ENCODE data around the gene TTC16.

Gene TTC16

GRCh38 chr9:127721391-127721821, 5.5 kb downstream of the TTC16 start:
- peaks cover 18% of the 10 kb centered on the region for H3K27me3 ChIP-seq
- H3K27ac ChIP-seq, result no peak overlapping the region
- no peak overlapping the region for H3K4me3 ChIP-seq (ENCODE audit: low read depth in 1 of 2, low read length in 1 of 2)
- peaks cover under 1% of the 10 kb centered on the region in 2 experiments for H3K4me1 ChIP-seq (ENCODE audit: control insufficient read depth in 1 of 2, insufficient read depth in 1 of 2, low read depth in 1 of 2, low read length in 1 of 2)
- no peaks in the 10 kb centered on the region for H3K9me3 ChIP-seq
- no peak for TF ChIP-seq CTCF (IDR thresholded peaks at IDR 0.05)
- no peaks in the 10 kb centered on the region for H3K36me3 ChIP-seq

- Histone ChIP-seq H3K9me3 (no peaks in the 10 kb centered on the region), H3K27ac (no peak overlapping the region), H3K36me3 (no peaks in the 10 kb centered on the region)
Measured at GRCh38 chr9:127722055-127722745, 6.3 kb downstream of the TTC16 start.

GRCh38 chr9:127723013-127723412, 7.1 kb downstream of the TTC16 start:
- Histone ChIP-seq H3K36me3 (no peaks in the 10 kb centered on the region), H3K4me1 (ENCODE audit: control insufficient read depth in 1 of 2, insufficient read depth in 1 of 2, low read depth in 1 of 2, low read length in 1 of 2) (no peaks in the 10 kb centered on the region), H3K27ac (no peak overlapping the region)

More at GRCh38 chr9:127722055-127722745, 6.3 kb downstream of the TTC16 start:
- no peaks in the 10 kb centered on the region for H3K4me1 ChIP-seq (ENCODE audit: control insufficient read depth in 1 of 2, insufficient read depth in 1 of 2, low read depth in 1 of 2, low read length in 1 of 2)
- TF ChIP-seq CTCF (IDR thresholded peaks at IDR 0.05), result no peak
- H3K4me3 ChIP-seq (ENCODE audit: low read depth in 1 of 2, low read length in 1 of 2), result no peak overlapping the region
- peaks cover 18% of the 10 kb centered on the region for H3K27me3 ChIP-seq

GRCh38 chr9:127723444-127723843, 7.6 kb downstream of the TTC16 start:
- no peaks in the 10 kb centered on the region for H3K4me1 ChIP-seq (ENCODE audit: control insufficient read depth in 1 of 2, insufficient read depth in 1 of 2, low read depth in 1 of 2, low read length in 1 of 2)
- no peak for TF ChIP-seq CTCF (IDR thresholded peaks at IDR 0.05)

More at GRCh38 chr9:127723013-127723412, 7.1 kb downstream of the TTC16 start:
- Histone ChIP-seq H3K4me3 (ENCODE audit: low read depth in 1 of 2, low read length in 1 of 2) (no peak overlapping the region), H3K9me3 (no peaks in the 10 kb centered on the region), H3K27me3 (peaks cover 18% of the 10 kb centered on the region)
- no peak for TF ChIP-seq CTCF (IDR thresholded peaks at IDR 0.05)

GRCh38 chr9:127724012-127724411, 8.1 kb downstream of the TTC16 start:
- H3K9me3 ChIP-seq, result no peaks in the 10 kb centered on the region
- no peaks in the 10 kb centered on the region for H3K4me1 ChIP-seq (ENCODE audit: control insufficient read depth in 1 of 2, insufficient read depth in 1 of 2, low read depth in 1 of 2, low read length in 1 of 2)
- H3K27ac ChIP-seq, result no peak overlapping the region
- H3K4me3 ChIP-seq (ENCODE audit: low read depth in 1 of 2, low read length in 1 of 2), result no peak overlapping the region
- H3K27me3 ChIP-seq, result peaks cover 18% of the 10 kb centered on the region
- H3K36me3 ChIP-seq, result no peaks in the 10 kb centered on the region
- TF ChIP-seq CTCF (IDR thresholded peaks at IDR 0.05), result no peak

More at GRCh38 chr9:127723444-127723843, 7.6 kb downstream of the TTC16 start:
- Histone ChIP-seq H3K9me3 (no peaks in the 10 kb centered on the region), H3K27ac (no peak overlapping the region), H3K27me3 (peaks cover 18% of the 10 kb centered on the region), H3K36me3 (no peaks in the 10 kb centered on the region), H3K4me3 (ENCODE audit: low read depth in 1 of 2, low read length in 1 of 2) (no peak overlapping the region)

All from neutrophil (primary cell).